Measurements from ENCODE around the gene BRINP2. TPM values are rescaled to one million over a fixed set of nuclear protein-coding genes. Genes with fewer than 3 reads are reported as not detected.

Gene BRINP2
- total RNA-seq, 2 donors from 2014 or later: not detected

GRCh38 chr1:177164380-177165068, 6.2 kb upstream of the BRINP2 start, which contains the start of gene ASTN1:
Gene ASTN1 (minus strand): TSS chr1:177164712. CDS start chr1:177164676, 36 bp downstream.
- DNase-seq (peak in 1 of 4 donors; percentile 5), ATAC-seq (no peak)
- Histone ChIP-seq H3K9me3 (no peaks in the 10 kb centered on the region), H3K4me3 (no peak within 1 kb of the TSS), H3K27me3 (peaks cover 0 to 13% of the 10 kb centered on the region in 2 donors), H3K4me1 (peaks cover 10% of the 10 kb centered on the region), H3K36me3 (replicated peaks in 1 of 2; ENCODE audit: insufficient read depth in 1 of 2, low read depth in 2 of 2) (no peaks in the 10 kb centered on the region), H3K27ac (no peak within 1 kb of the TSS)
- TF ChIP-seq POLR2A (IDR thresholded peaks at IDR 0.05): no peak
- no peak for TF ChIP-seq CTCF (IDR thresholded peaks at IDR 0.05)
- intact Hi-C loops (cut with DNase I): no loop called here
- WGBS, 2 donors: 1% methylated on average over 30 to 45 of the region's 49 CpGs

GRCh38 chr1:177165069-177165439, 5.7 kb upstream of the BRINP2 start:
- intact Hi-C loops (cut with DNase I): no loop called here
- ATAC-seq: no peak
- 4 to 6% methylated on average over 9 of the region's 9 CpGs for WGBS, 2 donors
- no peaks in the 10 kb centered on the region for H3K36me3 ChIP-seq (replicated peaks in 1 of 2; ENCODE audit: insufficient read depth in 1 of 2, low read depth in 2 of 2)
- H3K4me1 ChIP-seq: peaks cover 10% of the 10 kb centered on the region
- TF ChIP-seq CTCF (IDR thresholded peaks at IDR 0.05) (no peak), POLR2A (IDR thresholded peaks at IDR 0.05) (no peak)
- H3K27me3 ChIP-seq: peaks cover 0 to 13% of the 10 kb centered on the region in 2 donors
- H3K27ac ChIP-seq: no peak overlapping the region
- no peak for DNase-seq
- H3K9me3 ChIP-seq: no peaks in the 10 kb centered on the region
- H3K4me3 ChIP-seq: no peak overlapping the region

GRCh38 chr1:177171536-177172123, 872 bp downstream of the BRINP2 start:
- H3K36me3 ChIP-seq (replicated peaks in 1 of 2; ENCODE audit: insufficient read depth in 1 of 2, low read depth in 2 of 2): no peaks in the 10 kb centered on the region
- H3K4me3 ChIP-seq: no peak overlapping the region

GRCh38 chr1:177172272-177172671, 1.5 kb downstream of the BRINP2 start:
- intact Hi-C loops (cut with DNase I): no loop called here
- Histone ChIP-seq H3K4me3 (no peak overlapping the region), H3K9me3 (no peaks in the 10 kb centered on the region), H3K36me3 (replicated peaks in 1 of 2; ENCODE audit: insufficient read depth in 1 of 2, low read depth in 2 of 2) (no peaks in the 10 kb centered on the region), H3K27me3 (peaks cover 0 to 7% of the 10 kb centered on the region in 2 donors), H3K27ac (no peak overlapping the region), H3K4me1 (peaks cover 14% of the 10 kb centered on the region)
- 28 to 41% methylated on average over 2 to 3 of the region's 3 CpGs for WGBS, 2 donors
- ATAC-seq (no peak), DNase-seq (no peak)
- TF ChIP-seq POLR2A (IDR thresholded peaks at IDR 0.05) (no peak), CTCF (IDR thresholded peaks at IDR 0.05) (no peak)

More at GRCh38 chr1:177171536-177172123, 872 bp downstream of the BRINP2 start:
- TF ChIP-seq CTCF (IDR thresholded peaks at IDR 0.05) (no peak), POLR2A (IDR thresholded peaks at IDR 0.05) (no peak)
- Histone ChIP-seq H3K27me3 (peaks cover 0 to 7% of the 10 kb centered on the region in 2 donors), H3K4me1 (peaks cover 14% of the 10 kb centered on the region), H3K9me3 (no peaks in the 10 kb centered on the region), H3K27ac (no peak overlapping the region)
- DNase-seq (no peak), ATAC-seq (no peak)
- intact Hi-C loops (cut with DNase I): no loop called here
- WGBS, 2 donors: 11 to 14% methylated on average over 8 of the region's 8 CpGs
